HG03103 (cell line): ENCODE data around the gene CCDC112.
"Not testable (repeated sequence)": the region's sequence is repeated elsewhere in the genome, so short reads cannot be mapped to it uniquely, and the experiment has no call there.

Experiments used
- ATAC-seq: cut with Tn5 transposase; IDR thresholded peaks from one replicate; pipeline ENCODE4 v1.9.1; 2021; ENCODE audit warnings: low read depth; ENCODE audit not compliant: unreplicated experiment

Gene CCDC112

GRCh38 chr5:115296124-115297022, at the start of gene CCDC112:
TSS of gene CCDC112 (minus strand) at chr5:115296654. CDS start at chr5:115296543, 111 bp downstream.
- ATAC-seq = peak; percentile 71

- ATAC-seq = no peak
Measured at GRCh38 chr5:115345344-115345743, 48.9 kb upstream of the CCDC112 start.

- ATAC-seq = no peak
Measured at GRCh38 chr5:115343855-115344254, 47.4 kb upstream of the CCDC112 start.

GRCh38 chr5:115342590-115343377, 46.3 kb upstream of the CCDC112 start:
- ATAC-seq = no peak

- ATAC-seq = no peak
Measured at GRCh38 chr5:115341745-115342144, 45.3 kb upstream of the CCDC112 start.

GRCh38 chr5:115338851-115339250, 42.4 kb upstream of the CCDC112 start:
- ATAC-seq = no peak

GRCh38 chr5:115337882-115338281, 41.4 kb upstream of the CCDC112 start:
- no peak for ATAC-seq

GRCh38 chr5:115336964-115337363, 40.5 kb upstream of the CCDC112 start:
- no peak for ATAC-seq

- no peak for ATAC-seq
Measured at GRCh38 chr5:115336201-115336720, 39.8 kb upstream of the CCDC112 start.

- no peak for ATAC-seq
Measured at GRCh38 chr5:115335301-115335700, 38.8 kb upstream of the CCDC112 start.

- no peak for ATAC-seq
Measured at GRCh38 chr5:115333164-115333563, 36.7 kb upstream of the CCDC112 start.

GRCh38 chr5:115330830-115331229, 34.4 kb upstream of the CCDC112 start:
- no peak for ATAC-seq

- ATAC-seq = no peak
Measured at GRCh38 chr5:115329475-115329874, 33.0 kb upstream of the CCDC112 start.

GRCh38 chr5:115328617-115329274, 32.3 kb upstream of the CCDC112 start:
- not testable (repeated sequence) for ATAC-seq

- ATAC-seq = no peak
Measured at GRCh38 chr5:115325296-115325959, 29.0 kb upstream of the CCDC112 start.

GRCh38 chr5:115324021-115324420, 27.6 kb upstream of the CCDC112 start:
- no peak for ATAC-seq

GRCh38 chr5:115322729-115323128, 26.3 kb upstream of the CCDC112 start:
- ATAC-seq = no peak

GRCh38 chr5:115321309-115321708, 24.9 kb upstream of the CCDC112 start:
- no peak for ATAC-seq

GRCh38 chr5:115320515-115320914, 24.1 kb upstream of the CCDC112 start:
- no peak for ATAC-seq

GRCh38 chr5:115320006-115320405, 23.6 kb upstream of the CCDC112 start:
- no peak for ATAC-seq
